ENCODE data around the gene ADCYAP1R1.

The ADCYAP1R1 gene

DNA sequence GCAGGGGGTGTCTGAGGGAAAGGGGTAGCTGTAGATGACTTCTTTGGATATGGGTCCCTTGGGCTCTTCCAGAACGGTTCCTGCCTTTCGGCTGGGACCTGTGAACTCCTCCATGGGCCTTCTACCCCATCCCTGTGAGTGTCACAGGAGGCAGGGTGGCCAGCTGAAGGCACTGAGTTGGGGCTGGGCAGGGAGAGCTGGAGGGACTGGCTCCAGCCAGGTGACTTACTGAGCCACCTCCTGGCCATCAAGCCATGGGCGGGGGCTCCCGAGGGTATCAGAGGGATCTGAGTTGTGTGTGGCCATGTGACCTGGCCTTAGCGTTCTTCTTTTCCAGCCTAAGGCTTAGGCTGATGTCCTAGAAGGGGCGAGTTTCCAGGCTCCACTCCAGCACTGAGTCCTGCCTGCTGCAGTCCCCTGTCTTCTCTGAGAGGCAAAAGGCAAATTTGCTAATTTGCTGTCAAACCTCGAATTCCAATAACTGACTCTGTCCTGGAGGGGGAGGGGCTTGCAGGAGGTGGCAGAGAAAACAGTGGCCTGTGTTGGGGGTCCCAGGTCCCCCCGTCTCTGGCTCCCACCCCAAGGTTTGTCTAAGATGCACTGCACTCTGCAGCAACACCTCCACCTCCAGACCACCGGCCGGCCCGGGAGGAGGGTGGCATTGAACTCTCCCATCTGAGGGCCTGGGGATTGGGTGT is 27.2 kb downstream of the ADCYAP1R1 start:
- H3K36me3 ChIP-seq (ENCODE audit: insufficient read depth, insufficient read length, low read length): no peaks in the 10 kb centered on the region
- no peak overlapping the region for H3K9ac ChIP-seq (ENCODE audit: insufficient read length, low read depth)
- no peaks in the 10 kb centered on the region for H3K9me3 ChIP-seq (ENCODE audit: insufficient read depth, low read length)
- H3K4me1 ChIP-seq (ENCODE audit: insufficient read depth, insufficient read length): peaks cover 8% of the 10 kb centered on the region
- no peak overlapping the region for H3K4me3 ChIP-seq (ENCODE audit: insufficient read length, low read depth)
- TF ChIP-seq YY1 (IDR thresholded peaks at IDR 0.05; ENCODE audit: insufficient read depth, insufficient read length) (no peak), SUZ12 (IDR thresholded peaks at IDR 0.05; ENCODE audit: extremely low read depth, insufficient read depth, insufficient read length) (no peak), ZNF274 (IDR thresholded peaks at IDR 0.05; ENCODE audit: low read depth, low read length) (no peak)
- DNase-seq (ENCODE audit: low read depth, low spot score): no peak
- H3K27me3 ChIP-seq (ENCODE audit: insufficient read depth, insufficient read length): no peaks in the 10 kb centered on the region

DNA sequence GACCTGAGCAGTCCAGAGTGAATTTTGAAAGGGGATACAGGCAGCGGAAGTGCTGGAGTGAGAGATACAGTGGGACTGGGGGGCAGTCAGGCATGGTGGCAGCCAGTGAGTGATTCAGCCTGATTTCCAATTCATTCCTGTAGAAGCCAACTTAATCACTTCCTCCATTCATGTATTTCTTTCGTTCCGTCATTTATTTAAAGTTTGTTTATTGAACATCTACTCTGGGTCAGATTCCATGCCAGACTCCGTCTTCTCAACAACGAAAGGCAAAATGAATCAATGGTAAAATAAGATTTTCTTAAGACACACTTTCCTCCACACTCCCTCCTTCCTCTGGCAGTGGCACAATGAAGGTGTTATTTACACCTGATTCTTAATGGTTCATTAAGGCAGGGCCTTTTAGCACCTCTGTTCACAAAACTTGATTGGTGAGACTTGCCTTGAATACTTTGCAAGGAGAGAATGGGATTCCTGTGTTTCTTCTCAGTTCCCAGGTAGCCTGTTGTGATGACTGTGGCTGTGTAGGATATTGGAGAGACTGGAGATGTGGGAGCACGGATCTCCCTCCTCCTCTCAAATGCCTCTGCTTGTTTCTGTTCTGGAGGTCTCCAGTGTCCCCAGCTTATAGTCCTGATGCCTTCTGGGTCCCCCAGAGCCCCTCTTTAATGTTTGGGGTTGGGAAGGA is 27.9 kb downstream of the ADCYAP1R1 start:
- DNase-seq (ENCODE audit: low read depth, low spot score): no peak
- Histone ChIP-seq H3K4me3 (ENCODE audit: insufficient read length, low read depth) (no peak overlapping the region), H3K27me3 (ENCODE audit: insufficient read depth, insufficient read length) (no peaks in the 10 kb centered on the region), H3K9ac (ENCODE audit: insufficient read length, low read depth) (no peak overlapping the region), H3K9me3 (ENCODE audit: insufficient read depth, low read length) (no peaks in the 10 kb centered on the region), H3K4me1 (ENCODE audit: insufficient read depth, insufficient read length) (peaks cover 8% of the 10 kb centered on the region), H3K36me3 (ENCODE audit: insufficient read depth, insufficient read length, low read length) (no peaks in the 10 kb centered on the region)
- TF ChIP-seq YY1 (IDR thresholded peaks at IDR 0.05; ENCODE audit: insufficient read depth, insufficient read length) (no peak), ZNF274 (IDR thresholded peaks at IDR 0.05; ENCODE audit: low read depth, low read length) (no peak)

DNA sequence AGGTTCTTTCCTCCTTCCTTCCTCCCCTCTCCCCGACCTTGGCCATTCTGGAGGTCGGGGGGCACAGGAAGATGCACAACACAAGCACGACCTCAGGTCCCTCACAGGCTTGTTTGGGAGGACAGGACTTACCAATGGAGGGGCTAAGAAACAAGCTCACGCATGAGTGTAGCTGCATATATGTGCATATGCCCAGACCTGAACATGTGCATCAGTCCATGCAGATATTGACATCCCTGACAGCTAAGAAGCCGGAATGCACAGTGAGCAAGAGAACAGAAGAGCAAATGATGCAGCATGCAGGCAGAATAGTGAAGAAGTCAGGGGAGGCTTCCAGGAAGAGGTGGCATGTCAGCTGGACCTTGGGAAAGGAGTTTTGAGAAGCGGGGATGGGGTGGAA is 28.7 kb downstream of the ADCYAP1R1 start:
- Histone ChIP-seq H3K4me3 (ENCODE audit: insufficient read length, low read depth) (no peak overlapping the region), H3K9ac (ENCODE audit: insufficient read length, low read depth) (no peak overlapping the region), H3K36me3 (ENCODE audit: insufficient read depth, insufficient read length, low read length) (peaks cover 3% of the 10 kb centered on the region), H3K9me3 (ENCODE audit: insufficient read depth, low read length) (no peaks in the 10 kb centered on the region), H3K4me1 (ENCODE audit: insufficient read depth, insufficient read length) (peaks cover 8% of the 10 kb centered on the region), H3K27me3 (ENCODE audit: insufficient read depth, insufficient read length) (no peaks in the 10 kb centered on the region)
- TF ChIP-seq YY1 (IDR thresholded peaks at IDR 0.05; ENCODE audit: insufficient read depth, insufficient read length) (no peak), SUZ12 (IDR thresholded peaks at IDR 0.05; ENCODE audit: extremely low read depth, insufficient read depth, insufficient read length) (no peak), ZNF274 (IDR thresholded peaks at IDR 0.05; ENCODE audit: low read depth, low read length) (no peak)
- DNase-seq (ENCODE audit: low read depth, low spot score): no peak

DNA sequence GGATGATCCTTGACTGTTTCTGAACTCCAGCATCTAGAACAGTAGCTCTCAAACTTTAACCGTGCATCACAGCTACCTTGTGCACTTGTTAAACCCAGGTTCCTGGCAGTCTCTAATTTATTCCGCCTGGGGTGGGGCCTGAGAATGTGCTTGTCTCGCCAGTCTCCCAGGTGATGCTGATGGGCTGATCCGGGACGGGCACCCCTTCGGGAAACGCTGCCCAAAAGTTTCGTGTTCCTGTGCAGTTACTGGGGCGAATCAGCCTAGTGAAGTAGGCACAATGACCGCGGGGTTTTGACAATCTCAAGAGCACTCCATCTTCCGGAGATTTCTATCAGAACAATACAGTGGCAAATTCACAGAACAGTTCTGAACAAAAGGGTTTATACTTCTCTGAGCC is 29.9 kb downstream of the ADCYAP1R1 start:
- Histone ChIP-seq H3K27me3 (ENCODE audit: insufficient read depth, insufficient read length) (no peaks in the 10 kb centered on the region), H3K9me3 (ENCODE audit: insufficient read depth, low read length) (no peaks in the 10 kb centered on the region), H3K9ac (ENCODE audit: insufficient read length, low read depth) (no peak overlapping the region), H3K36me3 (ENCODE audit: insufficient read depth, insufficient read length, low read length) (peaks cover 3% of the 10 kb centered on the region), H3K4me3 (ENCODE audit: insufficient read length, low read depth) (no peak overlapping the region), H3K4me1 (ENCODE audit: insufficient read depth, insufficient read length) (peaks cover 8% of the 10 kb centered on the region)
- TF ChIP-seq SUZ12 (IDR thresholded peaks at IDR 0.05; ENCODE audit: extremely low read depth, insufficient read depth, insufficient read length) (no peak), YY1 (IDR thresholded peaks at IDR 0.05; ENCODE audit: insufficient read depth, insufficient read length) (no peak), ZNF274 (IDR thresholded peaks at IDR 0.05; ENCODE audit: low read depth, low read length) (no peak)
- DNase-seq (ENCODE audit: low read depth, low spot score): no peak

DNA sequence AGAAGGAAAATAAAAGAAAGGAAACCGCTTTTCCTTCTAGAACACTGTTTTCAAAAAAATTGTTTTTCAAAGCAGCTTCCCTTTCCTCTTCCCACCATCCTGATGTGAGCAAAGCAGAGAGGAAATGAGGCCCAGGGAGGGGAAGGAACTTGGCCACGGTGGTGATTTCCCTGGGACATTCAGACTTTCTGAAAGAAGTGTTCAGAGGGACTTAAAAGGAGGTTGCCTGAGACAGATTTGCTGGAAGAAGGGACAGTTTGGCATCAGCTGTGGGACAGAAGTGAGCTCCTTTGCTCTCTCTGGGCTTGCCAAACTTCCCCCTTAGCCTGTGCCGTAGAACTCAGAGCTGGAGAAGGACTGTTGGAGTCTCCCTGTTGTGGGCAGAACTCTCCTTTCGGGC is 30.3 kb downstream of the ADCYAP1R1 start:
- Histone ChIP-seq H3K27me3 (ENCODE audit: insufficient read depth, insufficient read length) (no peaks in the 10 kb centered on the region), H3K9me3 (ENCODE audit: insufficient read depth, low read length) (no peaks in the 10 kb centered on the region), H3K4me1 (ENCODE audit: insufficient read depth, insufficient read length) (peaks cover 8% of the 10 kb centered on the region), H3K9ac (ENCODE audit: insufficient read length, low read depth) (no peak overlapping the region), H3K36me3 (ENCODE audit: insufficient read depth, insufficient read length, low read length) (peaks cover 3% of the 10 kb centered on the region), H3K4me3 (ENCODE audit: insufficient read length, low read depth) (no peak overlapping the region)
- no peak for TF ChIP-seq SUZ12 (IDR thresholded peaks at IDR 0.05; ENCODE audit: extremely low read depth, insufficient read depth, insufficient read length)
- TF ChIP-seq YY1 (IDR thresholded peaks at IDR 0.05; ENCODE audit: insufficient read depth, insufficient read length): no peak
- TF ChIP-seq ZNF274 (IDR thresholded peaks at IDR 0.05; ENCODE audit: low read depth, low read length): no peak
- no peak for DNase-seq (ENCODE audit: low read depth, low spot score)

DNA sequence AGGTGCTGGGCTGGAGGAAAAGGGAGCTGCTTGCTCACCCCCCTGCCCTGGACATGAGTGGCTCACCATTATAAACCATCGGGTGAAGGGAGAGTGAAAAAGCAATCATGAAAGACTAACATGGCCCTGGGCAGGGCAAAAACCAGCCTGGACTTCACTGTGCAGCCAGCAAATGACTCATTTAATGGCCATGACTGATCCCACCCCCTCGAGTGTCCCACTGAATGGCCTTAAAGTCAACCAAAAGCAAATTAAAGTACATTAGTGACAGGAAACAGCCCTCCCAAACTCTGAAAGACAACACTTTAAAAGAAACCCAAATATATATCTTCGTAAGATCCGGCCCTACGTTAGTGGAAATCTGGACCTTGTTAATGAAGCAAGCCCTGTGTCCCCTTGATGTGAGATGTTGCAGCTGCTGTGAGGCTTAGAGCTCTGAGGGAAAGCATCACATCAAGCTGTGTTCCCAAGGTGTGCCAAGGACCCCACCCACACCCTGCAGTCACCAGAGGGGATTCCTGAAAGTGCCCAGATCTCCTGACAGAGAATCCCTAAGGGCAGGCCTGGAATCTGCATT is 31.2 kb downstream of the ADCYAP1R1 start:
- Histone ChIP-seq H3K27me3 (ENCODE audit: insufficient read depth, insufficient read length) (no peaks in the 10 kb centered on the region), H3K9me3 (ENCODE audit: insufficient read depth, low read length) (no peaks in the 10 kb centered on the region), H3K4me3 (ENCODE audit: insufficient read length, low read depth) (no peak overlapping the region), H3K36me3 (ENCODE audit: insufficient read depth, insufficient read length, low read length) (peaks cover 3% of the 10 kb centered on the region), H3K4me1 (ENCODE audit: insufficient read depth, insufficient read length) (peaks cover 8% of the 10 kb centered on the region), H3K9ac (ENCODE audit: insufficient read length, low read depth) (no peak overlapping the region)
- no peak for TF ChIP-seq YY1 (IDR thresholded peaks at IDR 0.05; ENCODE audit: insufficient read depth, insufficient read length)
- TF ChIP-seq ZNF274 (IDR thresholded peaks at IDR 0.05; ENCODE audit: low read depth, low read length): no peak
- TF ChIP-seq SUZ12 (IDR thresholded peaks at IDR 0.05; ENCODE audit: extremely low read depth, insufficient read depth, insufficient read length): no peak
- no peak for DNase-seq (ENCODE audit: low read depth, low spot score)

DNA sequence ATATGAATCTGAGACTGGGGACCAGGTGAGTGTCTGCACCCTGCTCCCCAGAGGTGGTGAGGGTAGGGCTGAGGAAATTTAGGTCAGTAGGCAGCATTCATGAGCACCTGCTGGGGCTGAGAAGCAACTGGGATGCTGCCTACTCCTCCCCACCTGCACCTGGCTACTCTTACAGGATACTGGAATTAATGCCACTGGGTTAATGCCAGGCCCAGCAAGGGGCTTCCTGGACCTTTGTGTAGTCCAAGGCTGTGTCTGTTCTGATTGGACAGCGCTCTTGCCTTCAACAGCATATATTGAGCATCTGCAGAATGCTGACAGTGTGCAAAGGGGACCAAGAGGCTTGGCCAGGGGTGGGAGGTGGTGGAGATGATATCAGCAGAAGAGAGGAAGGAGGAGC is 32.1 kb downstream of the ADCYAP1R1 start:
- Histone ChIP-seq H3K4me1 (ENCODE audit: insufficient read depth, insufficient read length) (peaks cover 5% of the 10 kb centered on the region), H3K4me3 (ENCODE audit: insufficient read length, low read depth) (no peak overlapping the region), H3K9me3 (ENCODE audit: insufficient read depth, low read length) (no peaks in the 10 kb centered on the region), H3K36me3 (ENCODE audit: insufficient read depth, insufficient read length, low read length) (peaks cover 3% of the 10 kb centered on the region), H3K27me3 (ENCODE audit: insufficient read depth, insufficient read length) (no peaks in the 10 kb centered on the region), H3K9ac (ENCODE audit: insufficient read length, low read depth) (no peak overlapping the region)
- DNase-seq (ENCODE audit: low read depth, low spot score): no peak
- no peak for TF ChIP-seq ZNF274 (IDR thresholded peaks at IDR 0.05; ENCODE audit: low read depth, low read length)
- no peak for TF ChIP-seq SUZ12 (IDR thresholded peaks at IDR 0.05; ENCODE audit: extremely low read depth, insufficient read depth, insufficient read length)
- no peak for TF ChIP-seq YY1 (IDR thresholded peaks at IDR 0.05; ENCODE audit: insufficient read depth, insufficient read length)
